H1 (cell line): ENCODE data around the gene IL10RA. TPM values are rescaled to one million over a fixed set of nuclear protein-coding genes. Genes with fewer than 3 reads are reported as not detected.
"Not testable (repeated sequence)": the region's sequence is repeated elsewhere in the genome, so short reads cannot be mapped to it uniquely, and the experiment has no call there.

Experiments
- CTCF ChIA-PET: fragments of 300-600 bp; sonication (Branson Sonifier 250); formaldehyde crosslinking; loops from one replicate; lab custom pipeline; 2021; ENCODE audit not compliant: partially characterized antibody; lab: Charles Lee
- POLR2A ChIA-PET: fragments of 300-600 bp; sonication (Branson Sonifier 250); formaldehyde crosslinking; loops from one replicate; lab custom pipeline; 2021; ENCODE audit warnings: inconsistent platforms; ENCODE audit not compliant: partially characterized antibody; lab: Charles Lee
- DNase-seq, 2 experiments: peaks; one replicate each; pipeline versions ENCODE4 v3.0.0 to v3.0.0-alpha.2; 2010 to 2022; ENCODE audit warnings: low spot score in 2 of 2, low read depth in 1 of 2, mixed read lengths in 1 of 2
- FAIRE-seq: peaks from 2 replicates; lab custom pipeline; 2011; peaks lifted over from hg19 to GRCh38; lab: Jason Lieb, UNC
- H2AFZ ChIP-seq: 2 replicates; pipeline ENCODE4 v1.8.1; 2012; ENCODE audit warnings: low read length, inconsistent platforms
- H2AK5ac ChIP-seq: 2 replicates; pipeline ENCODE4 v1.6.1; 2013; ENCODE audit warnings: low read depth, low read length
- H2BK120ac ChIP-seq: replicated peaks from 2 replicates; pipeline ENCODE3; 2013; ENCODE audit warnings: low read depth, low read length, inconsistent platforms
- H2BK12ac ChIP-seq: 2 replicates; pipeline ENCODE4 v1.6.1; 2013; ENCODE audit warnings: low read depth, low read length
- H2BK15ac ChIP-seq: 2 replicates; pipeline ENCODE4 v1.6.1; 2013; ENCODE audit warnings: low read length
- H2BK20ac ChIP-seq: 2 replicates; pipeline ENCODE4 v1.6.1; 2013; ENCODE audit warnings: low read length
- H2BK5ac ChIP-seq: 2 replicates; pipeline ENCODE4 v1.6.1; 2013; ENCODE audit warnings: low read depth, low read length
- H3K14ac ChIP-seq: 2 replicates; pipeline ENCODE4 v1.6.1; 2013; ENCODE audit warnings: inconsistent platforms; ENCODE audit not compliant: insufficient read length
- H3K18ac ChIP-seq: 2 replicates; pipeline ENCODE4 v1.6.1; 2013; ENCODE audit warnings: low read length; ENCODE audit errors: extremely low read depth
- H3K23ac ChIP-seq: 2 replicates; pipeline ENCODE4 v1.6.1; 2013; ENCODE audit warnings: inconsistent platforms; ENCODE audit not compliant: insufficient read length
- H3K23me2 ChIP-seq: 2 replicates; pipeline ENCODE4 v1.6.1; 2013; ENCODE audit warnings: low read depth, low read length
- H3K27ac ChIP-seq: 2 replicates; pipeline ENCODE4 v1.6.1; 2011; ENCODE audit warnings: low read depth, low read length, inconsistent platforms
- H3K27me3 ChIP-seq, 4 experiments: replicated peaks in 1 of 4; 1 replicate in 1 of 4; 2 replicates in 3 of 4; pipeline versions ENCODE4 v1.6.1 to v1.8.1; 2011 to 2013; ENCODE audit warnings: low read length in 3 of 4, mild to moderate bottlenecking in 3 of 4, inconsistent platforms in 2 of 4, mixed read lengths in 2 of 4, moderate library complexity in 1 of 4; ENCODE audit not compliant: control insufficient read depth in 3 of 4, insufficient read depth in 3 of 4; ENCODE audit errors: extremely low read depth in 1 of 4
- H3K36me3 ChIP-seq, 4 experiments: 2 replicates each; pipeline versions ENCODE4 v1.6.1 to v1.8.1; 2011 to 2013; ENCODE audit warnings: mild to moderate bottlenecking in 4 of 4, low read length in 3 of 4, moderate library complexity in 2 of 4, control low read depth in 1 of 4, inconsistent platforms in 1 of 4; ENCODE audit not compliant: insufficient read depth in 4 of 4, control insufficient read depth in 2 of 4
- H3K4ac ChIP-seq: replicated peaks from 2 replicates; pipeline ENCODE3; 2013; ENCODE audit warnings: low read length, low read depth, mixed read lengths, inconsistent platforms; ENCODE audit not compliant: insufficient read length
- H3K4me1 ChIP-seq, 4 experiments: replicated peaks in 1 of 4; 1 replicate in 1 of 4; 2 replicates in 3 of 4; pipeline versions ENCODE4 v1.6.1 to v1.8.1; 2011 to 2013; ENCODE audit warnings: low read length in 3 of 4, inconsistent platforms in 2 of 4, mixed read lengths in 1 of 4; ENCODE audit not compliant: insufficient read depth in 4 of 4, control insufficient read depth in 3 of 4
- H3K4me2 ChIP-seq, 2 experiments: 2 replicates each; pipeline versions ENCODE4 v1.6.1 to v1.8.1; 2011 to 2013; ENCODE audit warnings: low read depth in 2 of 2, low read length in 2 of 2, control low read depth in 1 of 2, inconsistent platforms in 1 of 2, mild to moderate bottlenecking in 1 of 2; ENCODE audit not compliant: insufficient read depth in 1 of 2
- H3K4me3 ChIP-seq, 4 experiments: fragments of 200-600, 300-600 bp in 1 of 4; sonication (generic), shearing (Covaris generic), sonication (Bioruptor Twin) in 1 of 4; 2 replicates each; pipeline versions ENCODE4 v1.5.1 to v1.8.1; 2011 to 2016; ENCODE audit warnings: low read length in 4 of 4, low read depth in 3 of 4, control low read depth in 2 of 4, inconsistent platforms in 2 of 4, mild to moderate bottlenecking in 2 of 4, mixed read lengths in 1 of 4, moderate library complexity in 1 of 4; ENCODE audit not compliant: insufficient read depth in 2 of 4; ENCODE audit errors: extremely low read depth in 1 of 4
- H3K56ac ChIP-seq: replicated peaks from 2 replicates; pipeline ENCODE3; 2013; ENCODE audit warnings: low read depth, mild to moderate bottlenecking, mixed read lengths, low read length, inconsistent platforms; ENCODE audit not compliant: insufficient read length
- H3K79me1 ChIP-seq: 2 replicates; pipeline ENCODE4 v1.6.1; 2013; ENCODE audit warnings: low read depth, low read length, control low read depth
- H3K79me2 ChIP-seq, 2 experiments: 2 replicates each; pipeline versions ENCODE4 v1.6.1 to v1.8.1; 2012 to 2013; ENCODE audit warnings: low read length in 2 of 2, mild to moderate bottlenecking in 2 of 2, inconsistent platforms in 1 of 2; ENCODE audit not compliant: insufficient read depth in 2 of 2, control insufficient read depth in 1 of 2
- H3K9ac ChIP-seq, 4 experiments: replicated peaks in 1 of 4; 1 replicate in 1 of 4; 2 replicates in 3 of 4; pipeline versions ENCODE4 v1.6.1 to v1.8.1; 2011 to 2013; ENCODE audit warnings: low read depth in 3 of 4, low read length in 3 of 4, control low read depth in 2 of 4, mild to moderate bottlenecking in 2 of 4, moderate library complexity in 2 of 4, inconsistent platforms in 1 of 4; ENCODE audit errors: extremely low read depth in 1 of 4
- H3K9me3 ChIP-seq, 2 experiments: 2 replicates each; pipeline versions ENCODE4 v1.6.1 to v1.8.1; 2012 to 2013; ENCODE audit warnings: mild to moderate bottlenecking in 2 of 2, moderate library complexity in 2 of 2, control low read depth in 1 of 2, inconsistent platforms in 1 of 2, low read depth in 1 of 2, low read length in 1 of 2, mixed read lengths in 1 of 2; ENCODE audit not compliant: insufficient read depth in 2 of 2
- H4K20me1 ChIP-seq, 2 experiments: replicated peaks in 1 of 2; 2 replicates each; pipeline versions ENCODE3 to v1.8.1; 2011 to 2013; ENCODE audit warnings: inconsistent platforms in 2 of 2, low read length in 2 of 2, mild to moderate bottlenecking in 1 of 2; ENCODE audit not compliant: insufficient read depth in 2 of 2, control insufficient read depth in 1 of 2
- H4K5ac ChIP-seq: 2 replicates; pipeline ENCODE4 v1.6.1; 2013; ENCODE audit warnings: low read length, low read depth, mixed read lengths, inconsistent platforms; ENCODE audit not compliant: insufficient read length
- H4K8ac ChIP-seq: 2 replicates; pipeline ENCODE4 v1.8.0; 2013; ENCODE audit warnings: mild to moderate bottlenecking, moderate library complexity, low read length, inconsistent platforms; ENCODE audit not compliant: insufficient read depth; ENCODE audit errors: extremely low read depth
- H4K91ac ChIP-seq: replicated peaks from 2 replicates; pipeline ENCODE3; 2013; ENCODE audit warnings: low read length, mixed read lengths, inconsistent platforms; ENCODE audit not compliant: insufficient read length
- WGBS, 2 experiments: shearing (Covaris generic) in 1 of 2; methylation state at CpG; one replicate each; pipeline versions ENCODE4 v1.1.6 to v1.1.7; 2013 to 2015; ENCODE audit warnings: low lambda C conversion rate in 2 of 2, mixed read lengths in 2 of 2, inconsistent platforms in 1 of 2, low coverage in 1 of 2, missing lambda C conversion rate in 1 of 2; ENCODE audit not compliant: insufficient replicate concordance in 2 of 2, insufficient coverage in 1 of 2, insufficient read length in 1 of 2; ENCODE audit errors: extremely low coverage in 1 of 2, missing lambda C conversion rate in 1 of 2; 5-methylcytosine and 5-hydroxymethylcytosine counted together
- polyA plus RNA-seq, 7 experiments: library from polyadenylated mRNA; depleted of rRNA in 3 of 7; stranded (reverse) in 5 of 7; unstranded in 2 of 7; fragments of >200 nt in 5 of 7; fragments of 200-250 nt in 2 of 7; gene quantifications; 1 replicate in 5 of 7; 2 replicates in 1 of 7; 4 replicates in 1 of 7; pipeline versions ENCODE4 v1.2.1 to v1.2.3, GENCODE V29; 2011 to 2013; ENCODE audit warnings: missing spikeins in 2 of 7, mixed read lengths in 2 of 7
- total RNA-seq: library from RNA; stranded (reverse); fragmentation: NEBNext Ultra II Directional; extraction: Animal tissue kit (Norgen Biotek cat#: 25700); gene quantifications from 2 replicates; pipeline ENCODE4 v1.2.1, GENCODE V29; 2021

IL10RA gene
- total and polyA plus RNA-seq, 2 of the 8 experiments (the other 6 are each of a cell fraction or from before 2014, with no cell fraction given): 0.05 to 0.11 TPM

- not testable (repeated sequence) for H3K27ac ChIP-seq, H2BK5ac ChIP-seq, H4K20me1 ChIP-seq, H3K56ac ChIP-seq, H3K4me2 ChIP-seq, FAIRE-seq, H3K9me3 ChIP-seq, H3K23ac ChIP-seq, H3K4me1 ChIP-seq, H3K36me3 ChIP-seq, H3K79me1 ChIP-seq, H2BK15ac ChIP-seq, H3K79me2 ChIP-seq, H3K27me3 ChIP-seq, H2AK5ac ChIP-seq, H3K23me2 ChIP-seq, H4K91ac ChIP-seq, H2BK20ac ChIP-seq, H3K4me3 ChIP-seq, H4K8ac ChIP-seq, H3K18ac ChIP-seq, H2AFZ ChIP-seq, H3K9ac ChIP-seq, H3K14ac ChIP-seq, H2BK120ac ChIP-seq, H4K5ac ChIP-seq, H3K4ac ChIP-seq, H2BK12ac ChIP-seq, DNase-seq
- 95% methylated on average over 20 of the region's 23 CpGs; no CpG with 5 or more reads in 1 of the 2 experiments for WGBS, 2 experiments
- ChIA-PET CTCF (interaction anchor here (0.6 to 1.7 kb wide), 4 partner anchors 10 to 308 kb away, joined by 3 to 5 read pairs (median 3); no protein-coding TSS in a partner anchor), POLR2A (interaction anchor here (0.6 kb wide), 1 partner anchor 41 kb away, joined by 4 read pairs; no protein-coding TSS in a partner anchor)
Observed at GRCh38 chr11:117977612-117978264, 8.5 kb upstream of the IL10RA start.
